Common myeloid progenitor, CD34-positive (primary cell): ENCODE results near the gene ZFP92.

Experiments used
- CTCF ChIA-PET: fragments of 350-600 bp; sonication (Branson Sonifier 250); formaldehyde crosslinking; loops from one replicate; lab custom pipeline; 2021; ENCODE audit warnings: antibody characterized with exemption; lab: Charles Lee
- POLR2A ChIA-PET: fragments of 350-600 bp; sonication (Branson Sonifier 250); formaldehyde crosslinking; loops from one replicate; lab custom pipeline; 2021; ENCODE audit warnings: antibody characterized with exemption; lab: Charles Lee
- DNase-seq, 3 donors: peaks; one replicate each; pipeline versions ENCODE4 v3.0.0 to v3.0.0-alpha.2; 2013
- H3K27ac ChIP-seq, 2 experiments: 1 replicate in 1 of 2; 2 replicates in 1 of 2; pipeline ENCODE4 v1.7.0; 2013; ENCODE audit warnings: inconsistent platforms in 2 of 2, low read length in 2 of 2, mild to moderate bottlenecking in 2 of 2, low read depth in 1 of 2, moderate library complexity in 1 of 2; ENCODE audit not compliant: severe bottlenecking in 2 of 2, insufficient read depth in 1 of 2, poor library complexity in 1 of 2
- H3K27me3 ChIP-seq, 5 experiments: replicated peaks in 2 of 5; 1 replicate in 3 of 5; 2 replicates in 2 of 5; pipeline versions ENCODE4 v1.6.1 to v1.7.0; 2013; ENCODE audit warnings: low read length in 4 of 5, mild to moderate bottlenecking in 2 of 5, moderate library complexity in 2 of 5, inconsistent platforms in 1 of 5; ENCODE audit not compliant: insufficient read depth in 5 of 5, control insufficient read depth in 4 of 5
- H3K36me3 ChIP-seq, 4 experiments: 1 replicate in 2 of 4; 2 replicates in 2 of 4; pipeline versions ENCODE4 v1.6.1 to v1.7.0; 2013; ENCODE audit warnings: low read length in 3 of 4, control low read depth in 1 of 4, mild to moderate bottlenecking in 1 of 4; ENCODE audit not compliant: control insufficient read depth in 4 of 4, insufficient read depth in 4 of 4
- H3K4me1 ChIP-seq, 4 experiments: 1 replicate in 3 of 4; 2 replicates in 1 of 4; pipeline versions ENCODE4 v1.6.1 to v1.7.1; 2013; ENCODE audit warnings: low read length in 3 of 4, mild to moderate bottlenecking in 3 of 4, control low read depth in 1 of 4, inconsistent platforms in 1 of 4, moderate library complexity in 1 of 4; ENCODE audit not compliant: control insufficient read depth in 4 of 4, insufficient read depth in 4 of 4; ENCODE audit errors: control extremely low read depth in 1 of 4
- H3K4me3 ChIP-seq, 7 experiments: 1 replicate in 4 of 7; 2 replicates in 3 of 7; pipeline versions ENCODE4 v1.5.1 to v1.7.0; 2013; ENCODE audit warnings: mild to moderate bottlenecking in 7 of 7, low read length in 6 of 7, moderate library complexity in 6 of 7, inconsistent platforms in 2 of 7, low read depth in 2 of 7, control low read depth in 1 of 7; ENCODE audit not compliant: insufficient read depth in 4 of 7, control insufficient read depth in 1 of 7; ENCODE audit errors: extremely low read depth in 1 of 7
- H3K9me3 ChIP-seq, 5 experiments: 1 replicate in 4 of 5; 2 replicates in 1 of 5; pipeline versions ENCODE4 v1.6.1 to v1.7.1; 2013; ENCODE audit warnings: low read length in 4 of 5, mild to moderate bottlenecking in 2 of 5, inconsistent platforms in 1 of 5, low read depth in 1 of 5, moderate library complexity in 1 of 5; ENCODE audit not compliant: control insufficient read depth in 4 of 5, insufficient read depth in 2 of 5; ENCODE audit errors: control extremely low read depth in 1 of 5
- WGBS: methylation state at CpG from one replicate; pipeline ENCODE4 v1.1.5; 2013; ENCODE audit not compliant: insufficient coverage; 5-methylcytosine and 5-hydroxymethylcytosine counted together

ZFP92 gene

DNA sequence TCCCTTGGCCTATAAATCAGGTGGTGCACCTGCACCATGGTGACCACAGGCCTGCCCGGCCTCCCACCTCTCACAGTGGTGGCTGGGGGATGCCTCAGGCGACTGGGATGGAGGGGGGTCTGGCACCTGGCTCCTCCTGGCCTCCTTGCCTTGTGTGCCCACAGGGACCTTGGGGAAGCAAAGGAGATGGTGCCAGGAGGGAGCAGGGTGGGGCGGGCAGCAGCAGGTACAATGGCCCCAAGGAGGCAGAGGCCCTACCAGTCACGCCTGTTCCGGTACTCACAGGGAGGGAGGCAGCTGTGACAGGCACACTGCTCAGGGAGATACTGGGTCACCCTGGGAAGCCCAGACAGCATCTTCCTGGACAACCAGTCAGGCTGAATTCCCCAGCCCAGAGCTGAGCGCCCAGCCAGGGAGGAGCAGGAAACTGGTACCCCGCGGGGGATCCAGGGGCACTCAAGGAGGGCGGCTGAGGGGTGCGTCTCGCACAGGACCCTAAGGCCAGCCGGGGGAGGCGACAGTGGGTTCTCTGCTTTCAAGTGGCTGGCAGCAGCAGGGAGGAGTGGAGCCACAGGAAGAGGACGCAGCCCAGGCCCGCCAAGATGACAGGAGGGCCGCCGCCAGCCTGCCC is 35.8 kb downstream of the ZFP92 start:
- WGBS, result 92% methylated on average over 17 of the region's 17 CpGs
- peaks cover 0 to 9% (median 4%) of the 10 kb centered on the region in 4 experiments for H3K36me3 ChIP-seq
- ChIA-PET CTCF (no interaction called here), POLR2A (no interaction called here)
- H3K27me3 ChIP-seq, result peaks cover 0 to 14% (median 0%) of the 10 kb centered on the region in 5 experiments
- H3K4me3 ChIP-seq, result no peak overlapping the region
- DNase-seq, result no peak
- H3K9me3 ChIP-seq, result no peaks in the 10 kb centered on the region
- H3K27ac ChIP-seq, result no peak overlapping the region
- H3K4me1 ChIP-seq, result peaks cover 0 to 5% (median 0%) of the 10 kb centered on the region in 4 experiments

DNA sequence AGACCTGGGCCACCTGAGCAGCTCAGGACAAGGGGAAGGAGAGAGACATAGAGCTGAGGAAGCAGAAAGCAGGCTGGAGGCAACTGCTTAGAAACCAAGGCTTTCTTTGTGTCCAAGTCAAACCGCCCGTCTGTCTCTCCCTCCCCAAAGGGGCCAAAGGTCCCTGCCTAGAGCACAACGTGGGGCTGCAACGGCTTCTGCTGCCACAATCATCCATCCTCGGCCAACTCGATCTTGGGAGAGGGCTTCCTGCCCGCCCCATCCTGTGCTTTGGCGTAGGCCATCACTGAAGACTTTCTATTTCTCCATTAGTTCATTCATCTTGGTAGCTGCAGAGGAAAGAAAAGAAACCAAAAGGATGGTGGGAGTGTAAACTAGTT is 36.3 kb downstream of the ZFP92 start:
- WGBS, result 89% methylated on average over 8 of the region's 8 CpGs
- Histone ChIP-seq H3K4me1 (peaks cover 0 to 5% (median 0%) of the 10 kb centered on the region in 4 experiments), H3K36me3 (peaks cover 0 to 10% (median 5%) of the 10 kb centered on the region in 4 experiments), H3K27ac (no peak overlapping the region), H3K27me3 (peaks cover 0 to 14% (median 0%) of the 10 kb centered on the region in 5 experiments), H3K4me3 (no peak overlapping the region), H3K9me3 (no peaks in the 10 kb centered on the region)
- DNase-seq, result no peak
- ChIA-PET POLR2A (no interaction called here), CTCF (no interaction called here)

GRCh38 chrX:153448556-153449367 is 37.5 kb downstream of the ZFP92 start:
- H3K9me3 ChIP-seq, result no peaks in the 10 kb centered on the region
- H3K36me3 ChIP-seq, result peaks cover 0 to 12% (median 5%) of the 10 kb centered on the region in 4 experiments
- H3K4me3 ChIP-seq, result no peak overlapping the region
- ChIA-PET POLR2A (interaction anchor here (0.6 kb wide), 1 partner anchor 452 kb away, joined by 3 read pairs; no protein-coding TSS in a partner anchor), CTCF (interaction anchor here (0.9 kb wide), 1 partner anchor 60 kb away, joined by 3 read pairs; no protein-coding TSS in a partner anchor)
- DNase-seq, result no peak
- WGBS, result 86% methylated on average over 12 of the region's 21 CpGs
- peaks cover 0 to 14% (median 0%) of the 10 kb centered on the region in 5 experiments for H3K27me3 ChIP-seq
- peaks cover 0 to 5% (median 0%) of the 10 kb centered on the region in 4 experiments for H3K4me1 ChIP-seq
- H3K27ac ChIP-seq, result no peak overlapping the region

- 89% methylated on average over 13 of the region's 15 CpGs for WGBS
- H3K27me3 ChIP-seq, result peaks cover 0 to 14% (median 0%) of the 10 kb centered on the region in 5 experiments
- DNase-seq, result no peak
- H3K27ac ChIP-seq, result no peak overlapping the region
- H3K4me3 ChIP-seq, result no peak overlapping the region
- H3K4me1 ChIP-seq, result peaks cover 0 to 5% (median 0%) of the 10 kb centered on the region in 4 experiments
- POLR2A ChIA-PET, result no interaction called here
- H3K36me3 ChIP-seq, result peaks cover 0 to 16% (median 8%) of the 10 kb centered on the region in 4 experiments
- CTCF ChIA-PET, result interaction anchor here (0.9 kb wide), 1 partner anchor 60 kb away, joined by 3 read pairs; no protein-coding TSS in a partner anchor
- no peaks in the 10 kb centered on the region for H3K9me3 ChIP-seq
These were observed 38.3 kb downstream of the ZFP92 start for GRCh38 chrX:153449368-153450113.

GRCh38 chrX:153450114-153450948 is 39.1 kb downstream of the ZFP92 start:
- WGBS, result 94% methylated on average over 19 of the region's 26 CpGs
- no peak for DNase-seq
- Histone ChIP-seq H3K27me3 (peaks cover 0 to 14% (median 0%) of the 10 kb centered on the region in 5 experiments), H3K4me1 (peaks cover 0 to 5% (median 0%) of the 10 kb centered on the region in 4 experiments), H3K4me3 (no peak overlapping the region), H3K9me3 (no peaks in the 10 kb centered on the region), H3K27ac (no peak overlapping the region), H3K36me3 (peaks cover 0 to 24% (median 12%) of the 10 kb centered on the region in 4 experiments)
- POLR2A ChIA-PET, result no interaction called here
- CTCF ChIA-PET, result no interaction called here

GRCh38 chrX:153450949-153451277 is 39.6 kb downstream of the ZFP92 start:
- ChIA-PET POLR2A (no interaction called here), CTCF (no interaction called here)
- Histone ChIP-seq H3K27me3 (peaks cover 0 to 14% (median 0%) of the 10 kb centered on the region in 5 experiments), H3K27ac (no peak overlapping the region), H3K4me3 (no peak overlapping the region), H3K4me1 (peaks cover 0 to 2% (median 0%) of the 10 kb centered on the region in 4 experiments), H3K9me3 (no peaks in the 10 kb centered on the region), H3K36me3 (peaks cover 0 to 30% (median 12%) of the 10 kb centered on the region in 4 experiments)
- WGBS, result 85% methylated on average over 6 of the region's 8 CpGs
- no peak for DNase-seq
